OCI-LY7 (cell line): ENCODE data around the gene ERFE. TPM values are rescaled to one million over a fixed set of nuclear protein-coding genes. Genes with fewer than 3 reads are reported as not detected.

Experiments
- BruUV-seq: library from RNA; stranded (reverse); fragments of 400-500 nt; replicated peaks from 2 replicates; lab custom pipeline; 2021; lab: Mats Ljungman, UMichigan
- CTCF ChIA-PET: fragments of 300-600 bp; sonication (Branson Sonifier 250); formaldehyde crosslinking; loops from one replicate; lab custom pipeline; 2022; ENCODE audit warnings: antibody characterized with exemption; ENCODE audit not compliant: unreplicated experiment; lab: Charles Lee
- POLR2A ChIA-PET: fragments of 300-600 bp; sonication (Branson Sonifier 250); formaldehyde crosslinking; loops from one replicate; lab custom pipeline; 2022; ENCODE audit warnings: antibody characterized with exemption; lab: Charles Lee
- DNase-seq: peaks from one replicate; pipeline ENCODE4 v3.0.0-alpha.2; 2015; ENCODE audit warnings: low spot score
- H2AFZ ChIP-seq: fragments of 200-600 bp; sonication (generic), shearing (Covaris generic); 2 replicates; pipeline ENCODE4 v1.6.1; 2014; ENCODE audit warnings: mild to moderate bottlenecking, antibody characterized with exemption, low read length, moderate library complexity
- H3K27ac ChIP-seq: fragments of 200-600 bp; sonication (generic); 2 replicates; pipeline ENCODE4 v1.5.1; 2014; ENCODE audit warnings: mixed run types, low read depth, mild to moderate bottlenecking, moderate library complexity, low read length, inconsistent platforms; ENCODE audit not compliant: poor library complexity, severe bottlenecking
- H3K36me3 ChIP-seq: fragments of 200-600 bp; sonication (generic); 2 replicates; pipeline ENCODE4 v1.6.1; 2014; ENCODE audit warnings: mild to moderate bottlenecking, antibody characterized with exemption, low read length, moderate library complexity, mixed read lengths; ENCODE audit not compliant: insufficient read depth
- H3K4me1 ChIP-seq: fragments of 200-600 bp; sonication (generic); 2 replicates; pipeline ENCODE4 v1.5.1; 2014; ENCODE audit warnings: mild to moderate bottlenecking, low read length; ENCODE audit not compliant: insufficient read depth, poor library complexity, severe bottlenecking
- H3K4me2 ChIP-seq: fragments of 200-600 bp; sonication (generic); 2 replicates; pipeline ENCODE4 v1.6.1; 2014; ENCODE audit warnings: mild to moderate bottlenecking, low read length
- H3K4me3 ChIP-seq: fragments of 200-600 bp; sonication (generic); 2 replicates; pipeline ENCODE4 v1.5.1; 2014; ENCODE audit warnings: mild to moderate bottlenecking, low read depth, low read length; ENCODE audit not compliant: poor library complexity, severe bottlenecking
- H3K79me2 ChIP-seq: fragments of 200-600 bp; sonication (generic); 2 replicates; pipeline ENCODE4 v1.6.1; 2016; ENCODE audit warnings: low read depth, mild to moderate bottlenecking, low read length, moderate library complexity, mixed read lengths; ENCODE audit not compliant: insufficient read depth
- H3K9me2 ChIP-seq: fragments of 200-600 bp; sonication (generic); 2 replicates; pipeline ENCODE4 v1.6.1; 2016; ENCODE audit warnings: mild to moderate bottlenecking, low read length, mixed read lengths; ENCODE audit not compliant: insufficient read depth
- H3K9me3 ChIP-seq: fragments of 200-600 bp; sonication (generic); 2 replicates; pipeline ENCODE4 v1.6.1; 2014; ENCODE audit warnings: mild to moderate bottlenecking, mixed run types, low read length, mixed read lengths
- H4K20me1 ChIP-seq: fragments of 200-600 bp; sonication (generic); 2 replicates; pipeline ENCODE4 v1.6.1; 2014; ENCODE audit warnings: mild to moderate bottlenecking, antibody characterized with exemption, low read length, moderate library complexity, mixed read lengths; ENCODE audit not compliant: insufficient read depth
- CTCF ChIP-seq: fragments of 200-600 bp; sonication (generic); conservative IDR thresholded peaks from 2 replicates; pipeline ENCODE4 v1.5.1; 2014; ENCODE audit warnings: mild to moderate bottlenecking, antibody characterized with exemption, low read length, moderate library complexity, mixed read lengths
- EZH2phosphoT487 ChIP-seq: fragments of 200-600 bp; sonication (generic); IDR thresholded peaks from 2 replicates; pipeline ENCODE4 v1.6.1; 2018; ENCODE audit warnings: low read depth, borderline replicate concordance, mild to moderate bottlenecking, mixed run types, antibody characterized with exemption, low read length, moderate library complexity, mixed read lengths
- intact Hi-C: fragments of 100-400 bp; cut with micrococcal nuclease; formaldehyde crosslinking; loops from one replicate; pipeline ENCODE4 v1.10.0; 2022; ENCODE audit not compliant: unreplicated experiment
- total RNA-seq, 2 experiments: library from RNA; depleted of rRNA in 1 of 2; stranded (reverse); fragments of >200 nt in 1 of 2; shearing (Covaris generic) in 1 of 2; gene quantifications; 2 replicates each; pipeline ENCODE4 v1.2.3, GENCODE V29; 2014 to 2022

The ERFE gene
- total RNA-seq, 2 experiments from 2014 or later, result 8.2 to 10.2 TPM

- no peaks in the 10 kb centered on the region for H3K9me2 ChIP-seq
- no peak overlapping the region for H3K4me2 ChIP-seq
- DNase-seq, result no peak
- H3K27ac ChIP-seq, result no peak overlapping the region
- no peaks in the 10 kb centered on the region for H3K36me3 ChIP-seq
- POLR2A ChIA-PET, result no interaction called here
- H3K9me3 ChIP-seq, result no peaks in the 10 kb centered on the region
- no peak overlapping the region for H2AFZ ChIP-seq
- BruUV-seq, result no TSS peak
- H3K79me2 ChIP-seq, result no peaks in the 10 kb centered on the region
- CTCF ChIA-PET, result no interaction called here
- no peak overlapping the region for H3K4me3 ChIP-seq
- intact Hi-C loops, result no loop called here
- no peak for TF ChIP-seq EZH2phosphoT487
- no peak for TF ChIP-seq CTCF
- H3K4me1 ChIP-seq, result peaks cover 15% of the 10 kb centered on the region
- no peaks in the 10 kb centered on the region for H4K20me1 ChIP-seq
Measured at GRCh38 chr2:238134393-238134785, 24.4 kb upstream of the ERFE start.

- H3K4me2 ChIP-seq, result no peak overlapping the region
- H3K4me1 ChIP-seq, result peaks cover 16% of the 10 kb centered on the region
- intact Hi-C loops, result no loop called here
- no peaks in the 10 kb centered on the region for H3K79me2 ChIP-seq
- H4K20me1 ChIP-seq, result no peaks in the 10 kb centered on the region
- no peak for TF ChIP-seq EZH2phosphoT487
- TF ChIP-seq CTCF, result no peak
- no peak overlapping the region for H2AFZ ChIP-seq
- BruUV-seq, result no TSS peak
- DNase-seq, result no peak
- ChIA-PET CTCF (no interaction called here), POLR2A (no interaction called here)
- no peak overlapping the region for H3K4me3 ChIP-seq
- H3K9me3 ChIP-seq, result no peaks in the 10 kb centered on the region
- H3K27ac ChIP-seq, result no peak overlapping the region
- no peaks in the 10 kb centered on the region for H3K9me2 ChIP-seq
- no peaks in the 10 kb centered on the region for H3K36me3 ChIP-seq
Measured at GRCh38 chr2:238135601-238136150, 23.1 kb upstream of the ERFE start.

- no peak overlapping the region for H3K4me3 ChIP-seq
- H3K36me3 ChIP-seq, result no peaks in the 10 kb centered on the region
- H2AFZ ChIP-seq, result no peak overlapping the region
- no peaks in the 10 kb centered on the region for H4K20me1 ChIP-seq
- no peaks in the 10 kb centered on the region for H3K79me2 ChIP-seq
- peaks cover 16% of the 10 kb centered on the region for H3K4me1 ChIP-seq
- intact Hi-C loops, result no loop called here
- H3K27ac ChIP-seq, result no peak overlapping the region
- no peaks in the 10 kb centered on the region for H3K9me2 ChIP-seq
- H3K4me2 ChIP-seq, result no peak overlapping the region
- ChIA-PET CTCF (no interaction called here), POLR2A (no interaction called here)
- H3K9me3 ChIP-seq, result no peaks in the 10 kb centered on the region
- DNase-seq, result no peak
- BruUV-seq, result no TSS peak
- TF ChIP-seq CTCF (no peak), EZH2phosphoT487 (no peak)
Measured at GRCh38 chr2:238136820-238137537, 21.8 kb upstream of the ERFE start.
